T-helper 2 cell treated with Interferon-gamma antibody and Interleukin-4, amounts not matched to agents 100 ng/mL and 5 ng/mL, for 36 hours (primary cell): ENCODE data around the gene LMTK3. TPM values are rescaled to one million over a fixed set of nuclear protein-coding genes. Genes with fewer than 3 reads are reported as not detected.
"Not testable (repeated sequence)": the region's sequence is repeated elsewhere in the genome, so short reads cannot be mapped to it uniquely, and the experiment has no call there.

Source experiments
- intact Hi-C: fragments of 100-400 bp; cut with micrococcal nuclease; formaldehyde crosslinking; loops from one replicate; pipeline ENCODE4 v1.15.1; 2023
- total RNA-seq: library from RNA; stranded (reverse); gene quantifications from 2 replicates; pipeline ENCODE4 v1.2.3, GENCODE V29; 2022

LMTK3 gene
- total RNA-seq, 1 donor from 2014 or later = 3.4 TPM

DNA sequence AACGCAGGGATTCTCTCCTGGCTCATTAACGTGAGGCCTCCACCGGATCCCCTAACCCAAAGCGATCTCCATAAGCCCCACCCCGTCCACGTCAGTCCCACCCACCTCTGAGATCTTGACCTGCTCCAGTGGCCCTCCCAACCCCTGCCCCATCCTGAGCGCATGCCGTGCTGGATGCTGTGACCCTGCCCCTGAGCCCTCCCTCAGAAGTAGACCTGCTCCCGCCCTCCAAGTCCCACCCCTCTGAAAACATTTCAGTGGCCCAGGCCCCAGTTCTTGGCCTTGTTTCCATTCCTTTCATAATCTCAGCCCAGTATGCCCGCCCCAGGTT, 19.9 kb downstream of the LMTK3 start:
- intact Hi-C loops = loop anchor here (2.0 to 10.0 kb wide), 4 partner anchors 23 to 169 kb away; partner anchors contain the start of genes CYTH2, GRIN2D and KDELR1

DNA sequence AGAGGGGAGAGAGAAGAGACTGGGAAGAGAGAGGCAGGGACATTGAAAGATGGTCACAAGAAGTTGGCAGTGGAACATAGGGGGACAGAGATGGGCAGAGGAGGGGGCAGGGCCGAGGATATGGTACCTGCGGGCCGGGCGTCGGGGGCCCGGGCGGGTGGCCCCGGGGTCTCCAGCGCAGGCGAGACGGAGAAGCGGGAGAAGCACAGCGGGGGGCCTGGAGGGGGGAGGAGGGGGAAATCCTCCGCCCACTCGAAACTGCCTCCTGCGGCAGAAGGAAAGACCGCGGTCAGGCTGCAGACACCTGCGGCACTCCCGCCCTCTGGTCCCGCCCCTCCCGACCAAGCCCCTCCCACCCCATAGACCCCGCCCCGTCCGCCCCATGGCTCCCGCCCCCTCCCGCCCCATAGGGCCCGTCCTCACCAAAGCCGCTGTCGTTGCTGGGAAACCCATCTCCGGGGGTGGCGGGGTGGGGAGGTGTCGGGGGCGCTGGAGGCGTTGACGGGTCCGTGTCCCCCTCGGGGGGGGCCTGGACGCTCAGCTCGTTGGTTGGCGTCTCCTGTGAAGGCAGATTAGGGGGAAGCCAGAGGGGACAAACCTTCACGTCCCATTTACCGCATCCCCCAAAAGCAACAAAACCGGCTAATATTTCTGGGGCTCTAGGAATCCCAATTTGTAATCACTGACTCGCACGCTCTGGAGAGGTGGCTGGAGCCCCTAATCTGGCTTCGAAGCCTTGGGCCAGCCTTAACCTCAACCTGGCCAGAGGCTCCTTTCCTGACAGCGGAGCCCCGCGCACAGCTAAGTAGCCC, 20.4 kb downstream of the LMTK3 start:
- intact Hi-C loops = loop anchor here (5.0 to 10.0 kb wide), 3 partner anchors 74 to 169 kb away; partner anchors contain the start of genes GRIN2D and KDELR1

DNA sequence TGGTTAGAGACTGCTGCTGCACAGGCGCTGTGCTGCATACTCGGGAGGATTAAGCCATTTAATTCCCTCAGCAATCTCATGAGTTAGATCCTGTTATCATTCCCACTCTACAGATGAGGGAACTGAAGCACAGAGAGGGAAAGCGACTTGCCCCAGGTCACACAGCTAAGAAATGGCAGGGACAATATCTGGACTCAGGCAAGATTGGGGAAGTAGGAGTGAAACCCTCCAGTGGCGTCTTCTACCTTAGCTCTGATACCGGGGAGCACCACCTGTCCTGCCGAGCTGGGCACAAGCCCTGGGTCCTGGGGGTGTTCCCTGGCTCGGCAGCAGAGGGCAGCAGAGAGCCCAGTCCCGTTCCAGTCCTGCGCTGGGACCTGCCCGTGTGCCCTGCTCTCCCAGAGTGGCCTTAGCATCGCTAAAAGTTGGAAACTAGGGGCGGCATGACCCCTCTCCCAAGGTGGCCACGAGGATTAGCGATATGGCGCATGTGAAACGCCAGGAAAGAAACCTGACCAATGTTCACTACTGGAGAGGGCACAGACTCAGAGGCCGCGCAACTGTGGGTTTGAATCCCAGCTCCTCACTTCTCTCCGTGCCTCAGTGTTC, 21.9 kb downstream of the LMTK3 start:
- intact Hi-C loops = loop anchor here (1.0 to 10.0 kb wide), 4 partner anchors 72 to 167 kb away; partner anchors contain the start of genes GRIN2D and KDELR1

- intact Hi-C loops = not testable (repeated sequence)
Measured at GRCh38 chr19:48488478-48488877, 23.2 kb downstream of the LMTK3 start.

DNA sequence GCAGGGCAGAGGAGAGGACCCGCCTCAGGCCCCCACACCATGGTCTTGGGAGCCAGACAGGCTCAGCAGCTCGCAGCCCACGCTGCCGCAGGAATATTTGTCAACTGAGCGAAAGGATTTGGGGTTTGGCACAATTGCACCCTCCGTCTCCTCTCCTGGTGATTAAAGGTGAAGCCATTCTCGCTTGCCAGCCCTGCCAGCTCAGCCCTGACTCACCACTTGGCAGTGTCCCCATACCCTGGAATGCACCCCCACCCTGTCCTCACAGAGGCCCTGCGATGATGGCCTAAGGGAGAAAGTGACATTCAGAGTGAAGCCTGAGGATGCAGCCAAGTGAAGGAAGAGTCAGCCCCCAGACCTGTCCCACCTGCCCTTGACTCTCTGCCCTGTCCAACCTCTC, 23.7 kb downstream of the LMTK3 start:
- intact Hi-C loops = no loop called here

GRCh38 chr19:48487544-48487943, 24.1 kb downstream of the LMTK3 start:
- intact Hi-C loops = no loop called here

GRCh38 chr19:48486706-48487105, 24.9 kb downstream of the LMTK3 start:
- intact Hi-C loops = not testable (repeated sequence)

- intact Hi-C loops = no loop called here
Measured at GRCh38 chr19:48484931-48485612, 26.6 kb downstream of the LMTK3 start.

DNA sequence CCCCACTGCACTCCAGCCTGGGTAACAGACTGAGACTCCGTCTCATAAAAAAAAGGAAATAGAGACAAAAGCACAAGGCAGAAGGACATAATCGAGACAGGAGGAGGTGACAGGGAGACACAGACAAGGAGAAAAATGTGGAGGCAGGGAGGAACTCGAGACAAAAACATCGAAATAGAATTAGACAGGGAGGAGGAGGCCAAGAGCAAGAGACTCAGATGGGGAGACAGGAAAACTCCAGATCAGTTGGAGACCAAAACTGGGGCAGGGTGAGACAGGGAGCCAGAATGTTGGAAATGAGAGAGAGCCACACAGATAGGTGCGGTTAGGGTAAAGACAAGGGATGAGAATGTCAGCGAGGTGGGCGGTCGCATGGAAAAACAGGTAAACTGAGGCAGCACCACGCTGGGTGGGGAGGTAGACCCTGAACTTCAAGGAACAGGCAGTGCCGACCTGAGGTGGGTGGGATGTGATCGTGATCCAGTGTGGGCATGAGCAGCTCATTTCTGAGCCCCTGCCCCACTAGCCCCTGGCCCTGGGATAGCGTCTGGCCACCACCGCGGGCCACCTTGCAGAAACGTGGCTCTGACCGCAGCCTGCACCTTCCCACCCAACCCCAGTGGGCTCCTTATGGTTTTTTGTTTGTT, 27.3 kb downstream of the LMTK3 start:
- intact Hi-C loops = no loop called here

GRCh38 chr19:48483301-48483700, 28.3 kb downstream of the LMTK3 start:
- intact Hi-C loops = no loop called here

GRCh38 chr19:48481846-48482639, 29.6 kb downstream of the LMTK3 start:
- intact Hi-C loops = no loop called here

DNA sequence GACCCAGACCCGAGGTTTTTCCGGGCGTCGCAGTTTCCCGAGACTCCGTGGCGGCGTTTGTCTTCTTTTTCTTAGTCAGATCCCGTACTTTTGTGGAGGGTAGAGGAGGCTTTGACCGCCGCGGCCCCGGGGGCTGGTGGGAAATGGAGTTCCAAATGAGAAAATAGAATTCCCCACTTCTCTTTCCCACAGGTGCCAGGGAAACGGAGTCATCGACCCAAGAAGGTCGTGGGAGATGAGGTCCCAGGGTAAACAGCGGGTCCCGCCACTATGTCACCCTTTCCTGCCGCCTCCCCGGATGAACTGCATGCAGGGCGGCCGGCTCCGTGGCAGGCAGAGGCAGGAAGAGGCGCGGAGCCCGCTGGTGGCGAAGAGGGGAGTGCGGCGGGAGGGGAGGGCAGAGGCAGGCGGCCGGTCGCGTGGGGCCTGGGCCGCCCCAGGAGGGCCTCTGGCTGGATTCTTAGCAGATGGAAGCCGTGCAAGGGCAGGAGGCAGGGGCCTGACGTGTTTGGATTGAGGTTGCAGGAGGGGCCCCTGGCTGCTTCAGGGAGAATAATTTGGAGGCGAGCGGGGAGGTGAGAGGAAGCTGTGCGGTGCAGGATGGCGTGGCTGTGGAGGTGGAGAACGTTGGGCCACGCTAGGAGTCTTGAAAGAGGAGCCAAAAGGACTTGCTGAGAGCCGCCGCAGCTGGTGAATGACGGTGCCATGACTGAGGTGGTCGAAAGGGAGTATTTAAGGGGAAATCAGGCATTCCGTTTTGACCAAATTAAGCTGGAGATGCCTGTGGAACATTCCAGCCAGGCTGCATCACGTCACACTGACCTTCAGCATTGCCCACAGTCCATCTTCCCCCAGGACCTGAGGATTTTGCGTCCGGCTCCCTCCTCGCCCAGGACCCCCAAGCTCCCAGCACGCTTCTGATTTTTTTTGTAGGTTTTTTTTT, 30.8 kb downstream of the LMTK3 start:
- intact Hi-C loops = no loop called here

- intact Hi-C loops = no loop called here
Measured at GRCh38 chr19:48480183-48480557, 31.5 kb downstream of the LMTK3 start.

GRCh38 chr19:48479686-48480085, 31.9 kb downstream of the LMTK3 start:
- intact Hi-C loops = no loop called here

- intact Hi-C loops = no loop called here
Measured at GRCh38 chr19:48478339-48479256, 33.0 kb downstream of the LMTK3 start.

GRCh38 chr19:48477698-48478338, 33.8 kb downstream of the LMTK3 start:
- intact Hi-C loops = no loop called here

- intact Hi-C loops = no loop called here
Measured at GRCh38 chr19:48477067-48477685, 34.5 kb downstream of the LMTK3 start.

DNA sequence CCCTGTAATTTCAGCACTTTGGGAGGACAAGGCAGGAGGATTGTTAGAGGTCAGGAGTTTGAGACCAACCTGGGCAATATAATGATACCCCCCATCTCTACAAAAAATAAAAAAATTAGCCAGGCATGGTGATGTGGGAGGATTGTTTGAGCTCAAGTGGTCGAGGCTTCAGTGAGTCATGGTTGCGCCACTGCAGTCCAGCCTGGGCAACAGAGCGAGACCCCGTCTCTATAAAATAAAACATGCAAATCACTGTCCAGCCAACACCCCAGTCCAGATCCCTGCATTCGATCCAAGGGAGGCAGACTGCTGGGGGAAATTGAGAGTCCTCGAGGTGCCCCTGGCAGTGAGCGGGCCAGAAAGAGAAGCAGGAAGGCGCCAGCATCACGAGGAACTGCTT, 35.5 kb downstream of the LMTK3 start:
- intact Hi-C loops = no loop called here
